C4-2B (cell line): Measurements from ENCODE around the gene PRPF19.

ENCODE experiments used
- ZFX ChIP-seq: fragments of 450-650 bp; IDR thresholded peaks from 2 replicates; pipeline ENCODE4 v1.6.1; 2017
- TF ChIP-seq, protein P1 (sequence below): fragments of 450-650 bp; conservative IDR thresholded peaks from 2 replicates; pipeline ENCODE4 v1.5.1; 2017; ENCODE audit warnings: mild to moderate bottlenecking

- TF ChIP-seq, protein P1, sequence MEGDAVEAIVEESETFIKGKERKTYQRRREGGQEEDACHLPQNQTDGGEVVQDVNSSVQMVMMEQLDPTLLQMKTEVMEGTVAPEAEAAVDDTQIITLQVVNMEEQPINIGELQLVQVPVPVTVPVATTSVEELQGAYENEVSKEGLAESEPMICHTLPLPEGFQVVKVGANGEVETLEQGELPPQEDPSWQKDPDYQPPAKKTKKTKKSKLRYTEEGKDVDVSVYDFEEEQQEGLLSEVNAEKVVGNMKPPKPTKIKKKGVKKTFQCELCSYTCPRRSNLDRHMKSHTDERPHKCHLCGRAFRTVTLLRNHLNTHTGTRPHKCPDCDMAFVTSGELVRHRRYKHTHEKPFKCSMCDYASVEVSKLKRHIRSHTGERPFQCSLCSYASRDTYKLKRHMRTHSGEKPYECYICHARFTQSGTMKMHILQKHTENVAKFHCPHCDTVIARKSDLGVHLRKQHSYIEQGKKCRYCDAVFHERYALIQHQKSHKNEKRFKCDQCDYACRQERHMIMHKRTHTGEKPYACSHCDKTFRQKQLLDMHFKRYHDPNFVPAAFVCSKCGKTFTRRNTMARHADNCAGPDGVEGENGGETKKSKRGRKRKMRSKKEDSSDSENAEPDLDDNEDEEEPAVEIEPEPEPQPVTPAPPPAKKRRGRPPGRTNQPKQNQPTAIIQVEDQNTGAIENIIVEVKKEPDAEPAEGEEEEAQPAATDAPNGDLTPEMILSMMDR, result no peak
- TF ChIP-seq ZFX, result no peak
Observed at GRCh38 chr11:60923800-60924109, 17.4 kb upstream of the PRPF19 start.
